Endometrial microvascular endothelial cells (primary cell): ENCODE results near the gene LIM2. TPM values are rescaled to one million over a fixed set of nuclear protein-coding genes. Genes with fewer than 3 reads are reported as not detected.
"Not testable (repeated sequence)": the region's sequence is repeated elsewhere in the genome, so short reads cannot be mapped to it uniquely, and the experiment has no call there.

ENCODE experiments used
- in situ Hi-C: cut with HindIII; loops from 2 replicates; pipeline ENCODE4 v1.10.0; 2017; ENCODE audit warnings: low sequenced_read_pairs, low pct_unique_long_range_greater_than_20kb; ENCODE audit errors: inconsistent ontology term
- total RNA-seq: library from RNA; depleted of rRNA; stranded (reverse); fragments of >200 nt; gene quantifications from one replicate; pipeline ENCODE4 v1.2.3, GENCODE V29; 2015; ENCODE audit errors: inconsistent ontology term

LIM2 gene
- total RNA-seq, 1 donor from 2014 or later: not detected

DNA sequence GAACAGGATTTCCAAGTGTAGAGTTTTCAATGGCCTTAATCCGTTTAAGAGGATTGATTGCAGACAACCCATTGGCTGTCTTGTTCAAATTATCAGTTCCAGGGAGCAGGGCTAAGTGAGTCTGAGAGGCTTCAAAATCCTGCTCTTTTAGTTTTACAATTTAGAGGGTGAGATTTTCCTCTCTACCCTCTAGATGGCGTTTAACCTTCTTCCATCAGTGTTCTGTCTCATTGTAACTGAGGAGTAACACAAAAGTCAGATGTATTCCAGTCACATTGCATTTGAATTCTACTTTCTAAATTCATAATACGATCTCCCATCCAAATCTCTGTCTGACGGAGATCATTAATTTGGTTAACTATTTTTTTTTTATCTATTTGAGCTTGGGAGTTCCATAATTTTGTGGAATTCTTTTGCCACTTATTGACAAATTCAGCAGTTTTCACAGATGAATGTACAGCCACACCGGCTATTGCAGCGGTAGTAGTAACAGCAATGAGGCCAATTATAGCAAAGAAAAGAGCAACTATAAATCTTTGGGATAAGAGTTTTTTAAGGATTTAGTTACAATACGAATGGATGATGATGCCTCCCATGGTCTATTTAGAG lies 10.4 kb upstream of the LIM2 start:
- in situ Hi-C loops: no loop called here

DNA sequence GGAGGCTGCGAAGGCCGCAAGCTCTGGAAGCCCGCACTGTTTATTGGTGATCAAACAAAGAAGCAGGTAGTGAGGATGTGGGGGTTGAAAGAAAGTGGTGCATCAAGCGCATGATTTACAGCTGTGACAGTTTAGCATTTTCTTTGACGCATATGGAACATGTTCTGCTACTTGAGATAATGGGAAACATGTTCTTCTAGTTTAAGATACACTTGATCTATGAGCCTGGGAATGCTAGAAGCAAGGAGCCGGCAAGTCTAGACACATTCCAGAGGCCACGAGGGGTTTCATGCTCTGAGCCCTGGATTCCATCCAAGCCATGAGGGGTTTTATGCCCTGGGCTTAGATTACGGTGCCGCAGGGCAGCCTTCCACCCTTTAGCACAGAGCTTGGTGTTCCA lies 9.7 kb upstream of the LIM2 start:
- in situ Hi-C loops: not testable (repeated sequence)

DNA sequence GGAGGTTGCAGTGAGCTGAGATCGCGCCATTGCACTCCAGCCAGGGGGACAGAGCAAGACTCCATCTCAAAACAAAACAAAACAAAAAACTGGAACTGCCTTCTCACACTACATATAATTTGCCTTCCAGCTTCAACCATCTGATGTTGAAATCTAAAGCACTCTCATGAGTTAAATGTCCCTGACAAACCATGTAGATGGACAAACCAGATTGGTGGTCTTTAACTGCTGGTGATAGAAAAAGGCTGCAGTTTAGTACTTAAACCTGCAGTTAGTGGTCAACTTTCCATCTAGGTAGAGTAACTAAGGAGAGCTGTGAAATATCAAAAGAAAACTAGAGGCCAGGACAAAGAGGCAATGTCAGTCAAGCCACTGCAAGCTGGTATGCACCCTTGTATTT lies 8.4 kb upstream of the LIM2 start:
- in situ Hi-C loops: no loop called here

DNA sequence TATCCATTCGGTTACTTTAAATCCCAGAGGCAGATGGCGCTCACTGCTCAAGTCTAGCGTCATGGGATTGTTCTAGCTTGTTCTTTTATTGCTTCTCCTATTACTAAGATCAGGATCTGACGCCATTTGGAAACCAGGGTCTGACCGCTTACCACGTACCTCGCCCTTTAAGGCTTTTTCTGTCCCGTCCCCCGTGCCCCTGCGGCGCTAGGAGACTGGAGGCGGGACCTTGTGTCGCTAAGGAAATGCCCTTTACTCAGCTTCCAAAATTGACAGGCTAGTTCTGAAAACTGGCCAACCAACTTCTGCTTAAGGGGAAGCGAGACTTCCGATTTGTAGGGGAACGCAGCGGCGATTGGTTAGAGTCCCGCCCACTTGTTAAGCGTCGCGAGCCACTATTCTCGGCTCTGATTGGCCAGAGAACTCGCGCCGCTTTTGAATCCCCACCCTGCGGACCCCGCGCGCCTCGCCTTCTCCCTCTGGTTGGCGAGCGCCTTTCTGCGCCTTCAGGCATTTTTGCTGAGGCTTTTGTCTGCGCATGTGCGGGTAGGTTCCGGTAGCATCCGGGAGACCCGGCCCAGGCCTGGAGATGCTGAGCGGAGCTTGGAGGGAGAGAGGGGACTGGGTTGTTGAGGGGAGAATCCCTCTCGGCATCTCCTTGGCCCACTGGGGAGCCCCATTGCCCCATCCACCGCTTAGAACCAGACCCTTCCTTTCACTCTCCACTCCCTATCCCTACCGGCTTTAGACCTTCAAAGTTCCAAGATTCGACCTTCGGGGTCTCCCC lies 6.5 kb upstream of the LIM2 start:
- in situ Hi-C loops: no loop called here

DNA sequence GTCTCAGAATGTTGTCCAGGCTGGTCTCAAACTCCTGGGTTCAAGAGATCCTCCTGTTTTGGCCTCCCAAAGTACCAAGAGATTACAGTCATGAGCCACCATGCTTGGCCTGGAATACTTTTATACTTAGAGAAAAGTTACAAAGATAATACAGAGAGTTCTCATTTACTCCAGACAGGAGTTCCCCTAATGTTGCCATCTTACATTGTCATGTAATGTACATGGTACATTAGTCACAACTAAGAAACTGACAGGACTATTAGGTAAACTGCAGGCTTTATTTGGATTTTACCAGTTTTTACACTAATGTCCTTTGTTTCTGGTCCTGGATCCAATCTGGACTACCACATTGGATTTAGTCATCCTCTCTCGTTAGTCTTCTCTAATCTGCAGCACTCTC lies 4.9 kb upstream of the LIM2 start:
- in situ Hi-C loops: no loop called here

DNA sequence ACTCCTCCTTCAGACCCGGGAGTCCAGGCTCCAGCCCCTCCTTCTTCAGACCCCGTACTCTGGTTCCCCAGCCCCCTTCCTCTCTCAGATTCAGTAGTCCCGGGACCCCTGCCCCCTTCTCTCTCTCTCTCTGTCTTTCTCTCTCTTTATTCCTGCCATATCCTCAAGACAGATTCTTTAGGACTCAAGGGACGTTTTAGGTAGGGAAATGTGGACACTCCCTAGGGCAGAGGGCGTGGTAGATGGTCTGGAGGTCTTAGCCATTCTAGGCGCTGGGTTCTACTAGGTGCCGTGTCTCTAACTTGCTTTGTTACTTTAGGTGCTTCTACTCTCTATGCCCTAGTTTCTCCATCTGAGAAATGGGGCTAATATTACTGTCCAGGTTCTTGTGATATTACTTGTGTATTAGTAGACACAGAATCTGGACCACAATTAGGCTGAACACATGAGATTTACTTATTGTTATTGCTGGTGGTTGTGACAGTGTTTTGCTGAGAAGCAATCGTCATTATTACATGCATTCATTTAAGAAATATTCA lies 3.4 kb upstream of the LIM2 start:
- in situ Hi-C loops: no loop called here

DNA sequence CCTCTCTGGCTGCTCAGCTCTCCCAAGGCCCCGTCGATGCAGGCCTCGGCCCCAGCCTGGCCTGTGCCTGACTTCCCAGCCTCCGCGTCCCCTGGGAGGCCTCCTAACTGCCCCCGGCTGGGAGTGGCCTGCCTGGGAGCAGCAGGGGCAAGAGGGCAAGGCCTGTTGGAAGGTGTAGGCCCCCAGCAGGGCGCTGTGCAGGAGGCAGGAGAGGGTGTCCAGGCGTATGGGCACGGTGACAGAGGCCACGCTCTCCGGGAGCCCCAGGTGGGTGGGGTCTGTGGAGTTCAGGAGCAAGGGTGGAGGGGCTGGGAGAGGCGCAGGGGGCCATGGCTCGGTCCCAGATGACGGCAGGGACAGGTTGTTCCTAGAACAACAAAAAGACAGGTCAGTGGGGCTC lies 1.4 kb upstream of the LIM2 start:
- in situ Hi-C loops: no loop called here

DNA sequence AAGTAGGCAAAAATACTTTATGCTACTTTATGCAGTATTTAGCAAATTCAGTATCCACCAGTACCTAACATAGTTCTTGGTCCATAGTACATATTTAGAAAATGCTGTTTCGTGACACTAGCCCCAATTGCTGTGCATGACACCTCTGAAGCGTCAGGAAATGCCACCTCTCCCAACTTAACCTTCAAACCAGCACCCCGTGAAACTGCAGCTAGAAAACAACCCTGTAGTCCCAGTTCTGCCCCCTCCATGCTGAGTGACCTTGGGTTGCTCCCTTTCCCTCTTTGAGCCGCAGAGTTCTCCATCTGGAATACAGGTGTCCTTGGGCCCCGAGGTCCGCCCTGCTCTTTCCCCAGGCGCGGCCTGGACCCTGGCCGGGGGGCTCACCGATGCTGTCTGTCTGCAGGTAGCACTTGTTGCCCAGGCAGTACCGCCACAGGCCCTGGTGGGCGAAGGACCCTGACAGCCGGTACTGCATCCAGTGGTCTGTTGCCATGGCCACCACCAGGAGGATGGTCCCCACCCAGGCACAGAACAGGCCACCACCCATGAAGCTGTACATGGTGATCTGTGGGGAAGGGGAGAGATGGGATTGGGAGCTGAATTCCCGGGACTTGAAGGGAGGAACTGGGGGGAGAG lies 773 bp downstream of the LIM2 start:
- in situ Hi-C loops: no loop called here

DNA sequence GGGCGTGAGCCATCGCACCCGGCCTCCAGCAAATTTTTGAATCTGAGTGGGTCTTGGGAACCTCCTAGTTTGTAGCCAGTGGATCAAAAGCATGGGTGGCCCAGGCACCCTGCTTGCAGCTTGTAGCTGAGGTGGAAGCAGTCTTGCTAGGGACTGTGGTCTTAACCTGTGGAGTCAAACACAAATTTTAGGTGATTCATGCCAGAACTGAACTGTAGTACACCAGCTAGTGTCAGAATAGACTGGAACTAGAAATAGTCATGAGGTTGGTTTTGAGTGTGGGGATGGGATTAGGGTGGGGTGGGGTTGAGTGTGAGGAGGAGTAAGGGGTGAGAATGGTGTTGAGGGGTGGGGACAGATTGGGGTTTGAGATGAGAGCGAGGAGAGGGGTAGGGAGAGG lies 5.8 kb downstream of the LIM2 start:
- in situ Hi-C loops: no loop called here

DNA sequence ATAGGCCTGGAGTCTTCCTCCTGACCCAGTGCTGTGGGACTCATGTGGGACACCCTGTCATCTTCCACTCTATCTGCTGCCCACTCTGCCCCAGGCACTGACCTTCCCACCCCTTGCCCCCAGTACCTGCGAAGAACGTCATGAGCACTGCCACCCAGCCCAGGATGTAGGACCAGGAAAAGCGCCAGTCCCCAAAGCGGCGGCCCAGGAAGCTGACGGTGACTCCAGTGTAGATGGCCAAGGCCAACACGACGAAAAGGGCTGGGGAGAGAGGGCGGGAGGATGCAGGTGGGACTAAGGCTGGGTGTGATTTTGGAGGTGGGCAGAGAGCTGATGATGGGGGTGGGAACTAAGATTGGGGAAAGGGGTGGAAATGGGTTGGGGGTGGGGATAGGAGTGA lies 7.4 kb downstream of the LIM2 start:
- in situ Hi-C loops: no loop called here

DNA sequence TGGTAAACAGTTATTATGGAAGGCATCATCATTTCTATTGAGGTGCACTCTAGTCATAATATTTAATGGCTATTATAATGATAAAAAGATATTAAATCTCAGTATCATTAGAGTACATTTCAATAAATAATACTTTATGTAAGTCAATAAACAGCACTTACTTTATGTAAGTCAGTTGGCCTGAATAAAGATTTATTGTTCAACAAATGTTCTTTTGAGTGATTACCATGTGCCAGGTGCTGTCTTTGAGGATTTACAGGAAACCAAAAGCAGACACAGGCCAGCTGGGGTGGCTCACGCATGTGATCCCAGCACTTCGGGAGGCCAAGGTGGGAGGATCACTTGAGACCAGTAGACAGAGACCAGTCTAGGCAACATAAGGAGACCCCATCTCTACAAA lies 10.4 kb downstream of the LIM2 start:
- in situ Hi-C loops: no loop called here

DNA sequence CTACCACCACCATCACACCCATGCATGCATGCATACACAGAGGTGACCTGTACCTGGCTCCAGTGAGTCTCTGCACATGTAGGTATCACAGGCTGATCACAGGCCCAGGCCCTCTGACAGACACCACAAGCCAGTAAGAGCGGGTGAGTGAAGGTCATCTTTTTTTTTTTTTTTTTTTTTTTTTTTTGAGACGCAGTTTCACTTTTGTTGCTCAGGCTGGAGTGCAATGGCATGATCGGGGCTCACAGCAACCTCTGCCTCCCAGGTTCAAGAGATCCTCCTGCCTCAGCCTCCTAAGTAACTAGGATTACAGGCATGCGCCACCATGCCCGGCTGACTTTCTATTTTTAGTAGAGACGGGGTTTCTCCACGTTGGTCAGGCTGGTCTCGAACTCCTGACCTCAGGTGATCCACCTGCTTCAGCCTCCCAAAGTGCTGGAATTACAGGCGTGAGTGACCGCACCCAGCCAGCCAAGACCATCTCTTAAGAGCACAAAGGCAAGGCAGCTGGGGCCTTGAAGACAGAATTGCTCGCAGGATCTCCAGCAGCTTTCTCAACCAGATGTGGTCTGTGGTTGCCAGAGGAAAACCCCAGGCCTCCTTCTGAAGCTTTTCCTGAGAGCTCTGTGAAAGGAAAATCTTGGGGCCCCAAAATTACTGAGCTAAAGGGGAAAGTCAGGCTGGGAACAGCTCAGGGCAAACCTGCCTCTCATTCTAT lies 12.1 kb downstream of the LIM2 start:
- in situ Hi-C loops: no loop called here

DNA sequence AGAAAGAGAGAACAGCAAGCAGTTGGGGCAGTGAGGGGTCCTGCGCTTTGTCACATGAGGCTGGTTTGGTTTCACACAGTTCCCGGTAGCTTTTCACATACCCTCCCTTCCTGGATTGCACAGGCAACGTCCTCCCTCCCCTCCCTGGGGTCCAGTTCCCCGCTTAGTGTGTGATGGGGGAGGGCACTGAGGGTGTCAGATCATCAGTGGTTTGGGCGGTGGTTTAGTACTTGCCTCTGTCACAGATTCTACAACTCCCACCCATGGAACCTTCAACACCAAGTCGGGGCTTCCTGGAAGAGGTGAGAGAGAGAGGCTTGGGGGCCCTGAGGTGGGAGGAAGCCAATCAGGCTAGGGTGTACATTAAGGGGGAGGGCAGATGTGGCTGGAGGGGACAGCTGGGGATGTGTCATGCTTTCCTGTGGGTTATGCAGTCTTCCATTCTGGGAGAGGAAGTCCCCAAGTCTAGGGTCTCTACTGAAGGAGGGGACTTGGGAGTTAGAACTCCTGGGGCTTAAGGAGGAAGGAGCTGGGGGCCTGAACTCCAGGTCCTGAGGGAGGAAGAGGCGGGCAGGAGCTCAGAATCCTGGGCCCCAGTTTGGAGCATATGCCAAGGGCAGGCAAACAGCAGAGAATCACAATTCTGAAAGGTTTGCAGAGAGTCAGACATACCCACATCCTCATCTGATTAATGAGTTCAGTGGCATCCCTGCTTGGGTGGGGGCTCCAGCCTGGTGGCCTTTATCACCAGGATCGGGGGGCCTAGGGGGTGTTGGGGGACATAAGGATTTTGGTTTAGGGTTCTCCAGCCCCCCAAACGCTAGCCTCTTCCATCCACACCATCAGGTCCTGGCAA lies 14.9 kb downstream of the LIM2 start, which contains the start of gene NKG7:
Gene NKG7 (minus strand): TSS at position 6 of the 856 bp plus-strand sequence. CDS start 119 bp downstream, outside the sequence.
- in situ Hi-C loops: no loop called here

DNA sequence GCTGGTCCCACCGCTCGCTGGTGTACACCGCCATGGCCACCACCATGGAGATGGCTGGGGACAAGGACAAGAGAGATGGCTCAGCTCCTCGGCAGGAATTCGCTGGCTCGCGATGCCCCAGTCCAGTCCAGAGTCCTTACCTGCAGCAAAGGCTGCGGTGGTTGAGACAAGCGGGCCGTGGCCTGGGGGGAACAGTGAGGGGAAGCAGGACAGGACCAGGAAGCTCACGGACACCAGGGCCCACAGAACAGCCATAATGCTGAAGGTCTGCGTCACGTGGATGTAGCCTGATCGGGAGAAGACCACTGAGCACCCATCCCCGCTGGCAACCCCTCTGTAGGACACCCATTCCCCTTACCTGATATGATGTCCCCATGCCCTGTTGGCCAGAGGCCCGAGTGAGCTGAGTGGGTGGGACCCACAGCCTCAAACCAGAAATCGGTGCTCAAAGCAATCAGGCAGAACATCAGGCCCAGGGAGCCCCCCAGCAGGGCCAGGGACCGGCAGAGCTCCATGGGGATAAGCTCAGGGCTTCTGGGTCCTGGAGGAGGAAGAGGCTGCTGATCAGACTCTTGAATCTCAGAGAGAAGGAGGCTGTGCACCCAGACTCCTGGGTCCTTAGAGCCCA lies 15.6 kb downstream of the LIM2 start:
- in situ Hi-C loops: no loop called here

DNA sequence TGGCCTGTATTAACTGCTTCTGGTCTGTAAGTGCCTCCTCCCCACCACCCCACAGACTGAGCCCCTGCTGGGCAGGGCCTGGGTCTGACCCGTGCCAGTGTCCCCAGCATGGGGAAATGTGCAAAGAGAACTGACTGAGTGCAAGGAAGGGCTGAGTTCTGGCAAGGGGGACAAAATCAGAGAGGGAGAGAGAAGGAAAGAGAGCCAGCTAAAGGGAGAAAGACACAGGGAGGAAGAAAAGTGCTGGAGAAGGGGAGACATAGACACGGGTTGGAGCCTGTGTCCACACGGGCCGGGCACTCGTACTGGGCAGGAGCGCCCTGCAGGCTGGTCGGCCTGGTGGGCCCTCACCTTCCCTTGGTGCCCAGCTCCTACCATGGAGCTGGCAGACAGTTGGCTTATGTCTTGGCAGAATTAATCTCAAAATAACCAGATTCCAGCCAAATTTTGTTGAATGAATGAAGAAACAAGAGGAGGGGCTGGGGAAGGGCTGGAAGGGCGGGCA lies 16.5 kb downstream of the LIM2 start:
- in situ Hi-C loops: no loop called here

DNA sequence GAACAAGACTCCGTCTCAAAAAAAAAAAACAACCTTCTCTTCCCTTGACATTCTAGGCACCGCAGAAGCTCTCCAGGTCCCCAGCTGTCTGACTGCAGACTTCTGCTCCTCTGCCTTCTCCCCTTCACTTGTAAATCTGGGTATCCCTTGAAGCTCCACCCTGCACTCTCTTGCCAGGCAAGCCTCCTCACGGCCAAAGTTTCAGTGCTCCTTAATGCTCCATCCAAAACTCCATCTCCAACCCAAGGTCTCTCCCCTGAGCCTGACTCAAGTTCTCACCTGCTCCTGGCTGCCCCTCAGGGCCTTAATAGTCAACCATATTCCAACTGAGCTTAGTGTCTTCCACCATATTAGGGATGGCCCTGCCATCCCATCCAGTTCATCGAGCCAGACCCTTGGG lies 17.5 kb downstream of the LIM2 start:
- in situ Hi-C loops: no loop called here

DNA sequence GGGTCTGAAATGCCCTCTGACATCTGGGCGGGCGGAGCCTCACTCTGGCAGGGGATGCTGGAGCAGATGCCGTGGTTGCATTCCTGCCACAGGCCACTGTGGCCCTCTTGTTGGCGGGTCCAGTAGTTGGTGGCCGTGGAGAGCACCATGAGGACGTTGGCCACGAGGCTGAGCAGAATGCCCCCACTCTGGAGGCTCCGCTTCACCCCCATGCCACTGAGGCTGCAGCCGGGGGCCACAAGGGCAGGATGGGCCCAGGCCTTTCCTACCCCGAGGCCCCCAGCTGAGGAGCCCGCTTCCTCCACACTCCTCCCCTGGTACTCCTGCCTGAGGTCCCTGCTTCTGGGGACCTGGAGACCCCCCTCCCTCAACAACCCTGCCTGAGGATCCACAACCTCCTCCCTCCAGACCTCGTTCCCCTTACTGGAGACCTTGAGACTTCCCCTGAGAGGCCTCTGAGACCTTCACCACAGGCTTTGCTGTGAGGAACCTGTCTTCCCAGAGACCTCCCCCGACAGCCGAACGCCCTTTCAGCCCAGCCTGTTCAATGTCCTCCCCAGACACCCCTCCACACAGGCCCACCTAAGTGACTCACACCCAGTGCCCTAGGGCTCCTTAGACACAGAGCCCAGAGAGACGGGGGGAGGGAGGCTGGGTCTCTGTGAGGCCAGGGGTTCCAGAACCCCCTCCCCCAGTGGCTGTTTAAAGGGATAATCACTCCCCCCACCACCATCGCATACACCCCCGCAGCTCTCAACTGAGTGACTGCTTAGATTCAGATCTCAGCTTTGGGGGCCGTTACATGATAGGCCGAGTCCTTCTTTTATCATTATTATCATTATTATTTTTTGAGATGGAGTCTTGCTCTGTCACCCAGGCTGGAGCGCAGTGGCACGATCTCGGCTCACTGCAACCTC lies 19.1 kb downstream of the LIM2 start, which contains the start of gene CLDND2:
Gene CLDND2 (minus strand): TSS at position 638 of the 917 bp plus-strand sequence. CDS start 426 bp downstream, at position 212.
- in situ Hi-C loops: no loop called here
